GM19240 (cell line): ENCODE measurements around the gene CCDC73.
"Not testable (repeated sequence)": the region's sequence is repeated elsewhere in the genome, so short reads cannot be mapped to it uniquely, and the experiment has no call there.

Source experiments
- DNase-seq: peaks from one replicate; pipeline ENCODE4 v3.0.0; 2011; ENCODE audit warnings: low spot score; ENCODE audit not compliant: insufficient read length

CCDC73 gene

GRCh38 chr11:32706985-32707741 lies 87.3 kb downstream of the CCDC73 start:
- DNase-seq, result peak; percentile 1

- DNase-seq, result no peak
These were observed 89.0 kb downstream of the CCDC73 start for GRCh38 chr11:32705309-32706033.

GRCh38 chr11:32704775-32705174 lies 89.7 kb downstream of the CCDC73 start:
- no peak for DNase-seq

GRCh38 chr11:32704261-32704660 lies 90.2 kb downstream of the CCDC73 start:
- no peak for DNase-seq

GRCh38 chr11:32701616-32702015 lies 92.8 kb downstream of the CCDC73 start:
- DNase-seq, result no peak

- no peak for DNase-seq
These were observed 95.9 kb downstream of the CCDC73 start for GRCh38 chr11:32698579-32698978.

GRCh38 chr11:32671051-32671450 lies 123.4 kb downstream of the CCDC73 start:
- DNase-seq, result no peak

GRCh38 chr11:32659672-32660071 lies 134.8 kb downstream of the CCDC73 start:
- DNase-seq, result no peak

GRCh38 chr11:32658639-32659406 lies 135.6 kb downstream of the CCDC73 start:
- DNase-seq, result no peak

GRCh38 chr11:32643526-32643925 lies 150.9 kb downstream of the CCDC73 start:
- no peak for DNase-seq

GRCh38 chr11:32641361-32641760 lies 153.1 kb downstream of the CCDC73 start:
- no peak for DNase-seq

GRCh38 chr11:32635819-32636218 lies 158.6 kb downstream of the CCDC73 start:
- no peak for DNase-seq

- no peak for DNase-seq
These were observed 163.6 kb downstream of the CCDC73 start for GRCh38 chr11:32630844-32631243.

GRCh38 chr11:32616903-32617302 lies 177.6 kb downstream of the CCDC73 start:
- no peak for DNase-seq

- no peak for DNase-seq
These were observed 179.0 kb downstream of the CCDC73 start for GRCh38 chr11:32615422-32615821.

GRCh38 chr11:32613500-32614151 lies 180.8 kb downstream of the CCDC73 start:
- DNase-seq, result no peak

GRCh38 chr11:32610797-32611352 lies 183.6 kb downstream of the CCDC73 start:
- DNase-seq, result no peak

GRCh38 chr11:32608826-32609225 lies 185.6 kb downstream of the CCDC73 start:
- DNase-seq, result not testable (repeated sequence)

GRCh38 chr11:32606220-32606619 lies 188.2 kb downstream of the CCDC73 start:
- no peak for DNase-seq

GRCh38 chr11:32602657-32603415 lies 191.6 kb downstream of the CCDC73 start:
- DNase-seq, result no peak
